HepG2 (cell line): ENCODE measurements around the gene VPS11. TPM values are rescaled to one million over a fixed set of nuclear protein-coding genes. Genes with fewer than 3 reads are reported as not detected.

Experiments used
- DNMT1 ChIP-seq: sonication (generic); formaldehyde crosslinking; IDR thresholded peaks from 2 replicates; pipeline ENCODE4 v1.5.1; 2020; ENCODE audit warnings: mild to moderate bottlenecking, missing genetic modification reagents
- FOXK2 ChIP-seq: fragments of 450-650 bp; IDR thresholded peaks from 2 replicates; pipeline ENCODE4 v1.6.1; 2016
- JUND ChIP-seq: sonication (generic); formaldehyde crosslinking; IDR thresholded peaks from 2 replicates; pipeline ENCODE4 v1.8.0; 2022; ENCODE audit warnings: mild to moderate bottlenecking, missing genetic modification reagents
- NCOA1 ChIP-seq: sonication (generic); formaldehyde crosslinking; IDR thresholded peaks from 2 replicates; pipeline ENCODE4 v1.9.0; 2021; ENCODE audit warnings: missing genetic modification reagents
- ZC3H4 ChIP-seq: sonication (generic); formaldehyde crosslinking; IDR thresholded peaks from 2 replicates; pipeline ENCODE4 v1.4.0; 2020; ENCODE audit warnings: missing genetic modification reagents, borderline replicate concordance
- ZFAT ChIP-seq: sonication (generic); formaldehyde crosslinking; conservative IDR thresholded peaks from 2 replicates; pipeline ENCODE4 v1.8.1; 2023; ENCODE audit warnings: missing genetic modification reagents, inconsistent platforms
- ZNF12 ChIP-seq: sonication (generic); formaldehyde crosslinking; IDR thresholded peaks from 2 replicates; pipeline ENCODE4 v1.5.0; 2020; ENCODE audit warnings: missing genetic modification reagents
- ZNF674 ChIP-seq: sonication (generic); formaldehyde crosslinking; IDR thresholded peaks from 2 replicates; pipeline ENCODE4 v1.5.0; 2020; ENCODE audit warnings: low read depth, mild to moderate bottlenecking, missing genetic modification reagents
- ZSCAN21 ChIP-seq: sonication (generic); formaldehyde crosslinking; IDR thresholded peaks from 2 replicates; pipeline ENCODE4 v1.8.0; 2022; ENCODE audit warnings: mild to moderate bottlenecking, missing genetic modification reagents, moderate library complexity, borderline replicate concordance
- polyA plus RNA-seq, 8 experiments: library from polyadenylated mRNA; depleted of rRNA in 3 of 8; stranded (reverse) in 7 of 8; unstranded in 1 of 8; fragments of >200 nt; fragmentation: Illumina TruSeq in 4 of 8; extraction: Trizol in 4 of 8; gene quantifications; 2 replicates each; pipeline versions ENCODE4 v1.2.1 to v1.2.3, GENCODE V29; 2011 to 2016; ENCODE audit warnings: low read depth in 4 of 8, missing spikeins in 1 of 8, mixed read lengths in 1 of 8; ENCODE audit not compliant: insufficient read depth in 1 of 8
- total RNA-seq, 5 experiments: library from RNA; depleted of rRNA; stranded (reverse); fragments of >200 nt; fragmentation: Illumina TruSeq; extraction: Trizol; gene quantifications; 2 replicates each; pipeline ENCODE4 v1.2.3, GENCODE V29; 2016; ENCODE audit warnings: low read depth in 1 of 5
- TF ChIP-seq, protein P1 (sequence below): sonication (generic); formaldehyde crosslinking; IDR thresholded peaks from 2 replicates; pipeline ENCODE4 v1.4.0; 2020; ENCODE audit warnings: missing genetic modification reagents
- TF ChIP-seq, protein P2 (sequence below): sonication (generic); formaldehyde crosslinking; IDR thresholded peaks from 2 replicates; pipeline ENCODE4 v1.8.1; 2023; ENCODE audit warnings: mild to moderate bottlenecking, missing genetic modification reagents
- TF ChIP-seq, protein P3 (sequence below): sonication (generic); formaldehyde crosslinking; IDR thresholded peaks from one replicate; pipeline ENCODE4 v1.5.1; 2020; ENCODE audit warnings: mild to moderate bottlenecking, missing genetic modification reagents; ENCODE audit errors: not compliant biosample characterization

Gene VPS11
- total and polyA plus RNA-seq, 2 of the 13 experiments (the other 11 are each of a cell fraction or from before 2014, with no cell fraction given), result 13.7 to 21.6 TPM

DNA sequence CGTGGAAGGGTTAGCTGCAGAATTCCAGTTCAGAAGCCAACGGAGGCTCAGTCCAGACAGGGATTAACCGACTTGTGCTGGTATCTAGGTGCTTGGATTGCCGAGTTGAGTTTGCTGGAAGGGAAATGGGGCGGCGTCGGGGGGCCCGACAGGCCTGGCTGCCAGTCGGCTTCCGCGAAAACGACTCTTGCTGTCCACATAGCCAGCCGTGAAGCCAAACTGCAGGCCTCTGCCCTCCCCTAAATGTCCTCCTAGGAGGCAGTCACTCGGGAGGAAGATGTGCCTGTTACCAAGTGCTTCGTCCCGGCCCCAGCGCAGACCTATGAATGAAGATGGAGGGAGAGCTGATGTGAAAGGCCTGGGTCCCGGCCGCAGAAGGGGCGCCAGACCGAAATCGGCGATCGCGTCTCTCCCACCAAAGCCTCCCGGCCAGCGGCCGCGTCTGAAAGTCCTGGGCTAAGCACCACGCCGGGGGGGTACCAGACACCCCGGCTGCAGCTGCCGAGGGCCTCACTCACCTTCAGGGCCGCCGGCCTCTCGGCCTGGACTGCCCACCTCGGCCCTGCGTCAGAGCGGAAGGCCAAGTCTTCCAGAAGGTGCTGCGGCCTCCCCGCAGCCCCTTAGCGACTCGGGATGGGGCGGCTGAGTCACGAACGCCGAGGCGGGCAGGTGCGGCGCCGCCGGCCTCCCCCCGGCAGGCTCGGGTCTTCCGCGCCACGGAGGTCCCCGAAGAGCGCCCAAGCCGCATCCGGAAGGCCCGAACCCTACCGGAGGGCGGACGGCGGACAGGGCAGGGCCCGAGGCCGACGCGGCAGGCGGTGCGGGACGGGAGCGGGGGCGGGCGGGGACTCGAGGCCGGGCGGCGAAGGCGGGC, 26.6 kb downstream of the VPS11 start (continued):
- TF ChIP-seq, protein P1, sequence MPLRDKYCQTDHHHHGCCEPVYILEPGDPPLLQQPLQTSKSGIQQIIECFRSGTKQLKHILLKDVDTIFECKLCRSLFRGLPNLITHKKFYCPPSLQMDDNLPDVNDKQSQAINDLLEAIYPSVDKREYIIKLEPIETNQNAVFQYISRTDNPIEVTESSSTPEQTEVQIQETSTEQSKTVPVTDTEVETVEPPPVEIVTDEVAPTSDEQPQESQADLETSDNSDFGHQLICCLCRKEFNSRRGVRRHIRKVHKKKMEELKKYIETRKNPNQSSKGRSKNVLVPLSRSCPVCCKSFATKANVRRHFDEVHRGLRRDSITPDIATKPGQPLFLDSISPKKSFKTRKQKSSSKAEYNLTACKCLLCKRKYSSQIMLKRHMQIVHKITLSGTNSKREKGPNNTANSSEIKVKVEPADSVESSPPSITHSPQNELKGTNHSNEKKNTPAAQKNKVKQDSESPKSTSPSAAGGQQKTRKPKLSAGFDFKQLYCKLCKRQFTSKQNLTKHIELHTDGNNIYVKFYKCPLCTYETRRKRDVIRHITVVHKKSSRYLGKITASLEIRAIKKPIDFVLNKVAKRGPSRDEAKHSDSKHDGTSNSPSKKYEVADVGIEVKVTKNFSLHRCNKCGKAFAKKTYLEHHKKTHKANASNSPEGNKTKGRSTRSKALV (CRISPR knock-in tag), result no peak
- no peak for TF ChIP-seq NCOA1
- TF ChIP-seq, protein P2, sequence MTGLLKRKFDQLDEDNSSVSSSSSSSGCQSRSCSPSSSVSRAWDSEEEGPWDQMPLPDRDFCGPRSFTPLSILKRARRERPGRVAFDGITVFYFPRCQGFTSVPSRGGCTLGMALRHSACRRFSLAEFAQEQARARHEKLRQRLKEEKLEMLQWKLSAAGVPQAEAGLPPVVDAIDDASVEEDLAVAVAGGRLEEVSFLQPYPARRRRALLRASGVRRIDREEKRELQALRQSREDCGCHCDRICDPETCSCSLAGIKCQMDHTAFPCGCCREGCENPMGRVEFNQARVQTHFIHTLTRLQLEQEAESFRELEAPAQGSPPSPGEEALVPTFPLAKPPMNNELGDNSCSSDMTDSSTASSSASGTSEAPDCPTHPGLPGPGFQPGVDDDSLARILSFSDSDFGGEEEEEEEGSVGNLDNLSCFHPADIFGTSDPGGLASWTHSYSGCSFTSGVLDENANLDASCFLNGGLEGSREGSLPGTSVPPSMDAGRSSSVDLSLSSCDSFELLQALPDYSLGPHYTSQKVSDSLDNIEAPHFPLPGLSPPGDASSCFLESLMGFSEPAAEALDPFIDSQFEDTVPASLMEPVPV, result peak; percentile 21; the same call in 1 of the 2 replicates
- TF ChIP-seq ZFAT (CRISPR knock-in tag), result no peak
- TF ChIP-seq ZSCAN21 (CRISPR knock-in tag), result no peak; the same call in 1 of the 2 replicates
- no peak for TF ChIP-seq FOXK2
- no peak; the same call in 1 of the 2 replicates for TF ChIP-seq JUND (CRISPR knock-in tag)
- TF ChIP-seq DNMT1 (CRISPR knock-in tag), result no peak
- TF ChIP-seq ZC3H4 (CRISPR knock-in tag), result no peak
- TF ChIP-seq, protein P3, sequence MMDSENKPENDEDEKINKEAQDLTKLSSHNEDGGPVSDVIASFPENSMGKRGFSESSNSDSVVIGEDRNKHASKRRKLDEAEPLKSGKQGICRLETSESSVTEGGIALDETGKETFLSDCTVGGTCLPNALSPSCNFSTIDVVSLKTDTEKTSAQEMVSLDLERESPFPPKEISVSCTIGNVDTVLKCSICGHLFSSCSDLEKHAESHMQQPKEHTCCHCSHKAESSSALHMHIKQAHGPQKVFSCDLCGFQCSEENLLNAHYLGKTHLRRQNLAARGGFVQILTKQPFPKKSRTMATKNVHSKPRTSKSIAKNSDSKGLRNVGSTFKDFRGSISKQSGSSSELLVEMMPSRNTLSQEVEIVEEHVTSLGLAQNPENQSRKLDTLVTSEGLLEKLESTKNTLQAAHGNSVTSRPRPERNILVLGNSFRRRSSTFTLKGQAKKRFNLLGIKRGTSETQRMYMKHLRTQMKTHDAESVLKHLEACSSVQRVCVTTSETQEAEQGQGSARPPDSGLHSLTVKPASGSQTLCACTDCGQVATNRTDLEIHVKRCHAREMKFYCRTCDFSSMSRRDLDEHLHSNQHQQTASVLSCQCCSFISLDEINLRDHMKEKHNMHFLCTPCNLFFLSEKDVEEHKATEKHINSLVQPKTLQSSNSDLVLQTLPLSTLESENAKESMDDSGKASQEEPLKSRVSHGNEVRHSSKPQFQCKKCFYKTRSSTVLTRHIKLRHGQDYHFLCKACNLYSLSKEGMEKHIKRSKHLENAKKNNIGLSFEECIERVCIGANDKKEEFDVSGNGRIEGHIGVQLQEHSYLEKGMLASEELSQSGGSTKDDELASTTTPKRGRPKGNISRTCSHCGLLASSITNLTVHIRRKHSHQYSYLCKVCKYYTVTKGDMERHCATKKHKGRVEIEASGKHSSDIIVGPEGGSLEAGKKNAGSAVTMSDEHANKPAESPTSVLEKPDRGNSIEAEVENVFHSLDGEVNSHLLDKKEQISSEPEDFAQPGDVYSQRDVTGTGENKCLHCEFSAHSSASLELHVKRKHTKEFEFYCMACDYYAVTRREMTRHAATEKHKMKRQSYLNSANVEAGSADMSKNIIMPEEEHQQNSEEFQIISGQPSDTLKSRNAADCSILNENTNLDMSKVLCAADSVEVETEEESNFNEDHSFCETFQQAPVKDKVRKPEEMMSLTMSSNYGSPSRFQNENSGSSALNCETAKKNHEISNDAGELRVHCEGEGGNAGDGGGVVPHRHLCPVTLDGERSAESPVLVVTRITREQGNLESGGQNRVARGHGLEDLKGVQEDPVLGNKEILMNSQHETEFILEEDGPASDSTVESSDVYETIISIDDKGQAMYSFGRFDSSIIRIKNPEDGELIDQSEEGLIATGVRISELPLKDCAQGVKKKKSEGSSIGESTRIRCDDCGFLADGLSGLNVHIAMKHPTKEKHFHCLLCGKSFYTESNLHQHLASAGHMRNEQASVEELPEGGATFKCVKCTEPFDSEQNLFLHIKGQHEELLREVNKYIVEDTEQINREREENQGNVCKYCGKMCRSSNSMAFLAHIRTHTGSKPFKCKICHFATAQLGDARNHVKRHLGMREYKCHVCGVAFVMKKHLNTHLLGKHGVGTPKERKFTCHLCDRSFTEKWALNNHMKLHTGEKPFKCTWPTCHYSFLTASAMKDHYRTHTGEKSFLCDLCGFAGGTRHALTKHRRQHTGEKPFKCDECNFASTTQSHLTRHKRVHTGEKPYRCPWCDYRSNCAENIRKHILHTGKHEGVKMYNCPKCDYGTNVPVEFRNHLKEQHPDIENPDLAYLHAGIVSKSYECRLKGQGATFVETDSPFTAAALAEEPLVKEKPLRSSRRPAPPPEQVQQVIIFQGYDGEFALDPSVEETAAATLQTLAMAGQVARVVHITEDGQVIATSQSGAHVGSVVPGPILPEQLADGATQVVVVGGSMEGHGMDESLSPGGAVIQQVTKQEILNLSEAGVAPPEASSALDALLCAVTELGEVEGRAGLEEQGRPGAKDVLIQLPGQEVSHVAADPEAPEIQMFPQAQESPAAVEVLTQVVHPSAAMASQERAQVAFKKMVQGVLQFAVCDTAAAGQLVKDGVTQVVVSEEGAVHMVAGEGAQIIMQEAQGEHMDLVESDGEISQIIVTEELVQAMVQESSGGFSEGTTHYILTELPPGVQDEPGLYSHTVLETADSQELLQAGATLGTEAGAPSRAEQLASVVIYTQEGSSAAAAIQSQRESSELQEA (CRISPR knock-in tag), result no peak
- TF ChIP-seq ZNF674 (CRISPR knock-in tag), result 0 out of 2 replicates have a peak, but pooled peaks have one; percentile 23
- TF ChIP-seq ZNF12 (CRISPR knock-in tag), result no peak
